ENCODE measurements around the gene REC8. TPM values are rescaled to one million over a fixed set of nuclear protein-coding genes. Genes with fewer than 3 reads are reported as not detected.

Gene REC8
- total and polyA plus RNA-seq, 10 of the 15 experiments (the other 5 are each of a cell fraction or from before 2014, with no cell fraction given) = 4.2 to 76.9 (median 29.1) TPM

DNA sequence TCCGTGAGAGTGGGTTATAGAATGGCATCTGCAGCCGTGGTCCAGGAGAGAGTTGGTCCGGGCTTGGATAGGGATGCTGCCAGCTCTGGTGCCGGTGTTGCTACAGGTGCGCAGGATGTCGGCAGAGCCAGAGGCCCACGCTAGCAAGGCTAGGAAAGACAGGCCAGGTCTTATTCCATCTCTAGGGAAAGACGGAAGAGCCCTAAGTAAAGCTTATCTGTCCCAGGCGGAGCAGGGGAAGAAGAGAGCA, 36.4 kb upstream of the REC8 start:
- H3K4me3 ChIP-seq = peak overlapping the region; percentile 66
- H3K27me3 ChIP-seq (replicated peaks in 1 of 2; ENCODE audit: control insufficient read depth in 2 of 2, insufficient read depth in 2 of 2, low read length in 1 of 2) = no peaks in the 10 kb centered on the region
- ChIA-PET POLR2A (interaction anchor here (0.8 to 11.6 kb wide), 15 partner anchors 9 to 135 kb away, joined by 3 to 276 read pairs (median 6); partner anchors contain the start of genes DCAF11, IPO4, IRF9 and NRL), SMC1A (ENCODE audit: uncharacterized antibody, unreplicated experiment) (interaction anchor here (1.5 to 7.7 kb wide), 6 partner anchors 10 to 107 kb away, joined by 5 to 70 read pairs (median 20); partner anchors contain the start of genes DCAF11, IRF9, NRL and PSME2), RAD21 (ENCODE audit: unreplicated experiment) (interaction anchor here (1.0 to 6.8 kb wide), 13 partner anchors 8 to 110 kb away, joined by 3 to 69 read pairs (median 8); partner anchors contain the start of genes DCAF11, IRF9, MDP1 and NRL), CTCF (interaction anchor here (1.0 to 4.9 kb wide), 7 partner anchors 11 to 171 kb away, joined by 3 to 39 read pairs (median 5); partner anchors contain the start of genes DCAF11, IRF9, NRL and PSME2)
- H2AFZ ChIP-seq (ENCODE audit: control insufficient read depth, low read depth, low read length) = peak overlapping the region; percentile 83
- intact Hi-C loops (cut with micrococcal nuclease; ENCODE audit: unreplicated experiment) = no loop called here
- ATAC-seq (no peak), FAIRE-seq (no peak), DNase-seq (ENCODE audit: low read depth, low spot score) (no peak)
- 1% methylated on average over 9 of the region's 9 CpGs for WGBS (ENCODE audit: insufficient coverage, insufficient replicate concordance, low lambda C conversion rate, missing lambda C conversion rate)
- H3K4me2 ChIP-seq (ENCODE audit: control insufficient read depth, insufficient read depth) = peak overlapping the region; percentile 82
- H3K27ac ChIP-seq (ENCODE audit: control insufficient read depth, insufficient read depth) = peak overlapping the region; percentile 68; the same call in 1 of the 2 replicates
- H4K20me1 ChIP-seq (ENCODE audit: control insufficient read depth, insufficient read depth) = no peaks in the 10 kb centered on the region
- H3K4me1 ChIP-seq (ENCODE audit: control insufficient read depth, insufficient read depth, low read length) = peaks cover 40% of the 10 kb centered on the region
- H3K9me3 ChIP-seq (replicated peaks; ENCODE audit: control insufficient read depth, insufficient read depth, low read length) = no peaks in the 10 kb centered on the region
- in situ Hi-C loops (cut with MboI) = no loop called here
- H3K79me2 ChIP-seq (ENCODE audit: control insufficient read depth, insufficient read depth, low read length) = peaks cover 46% of the 10 kb centered on the region
- BruUV-seq (replicated peaks) = no TSS peak
- peak; percentile 61; the same call in 1 of the 2 replicates for TF ChIP-seq RB1 (IDR thresholded peaks at IDR 0.05; ENCODE audit: borderline replicate concordance)
- peak; percentile 5 to 41; a peak in 1 of 4 replicates for TF ChIP-seq IKZF2 (IDR thresholded peaks at IDR 0.05)
- TF ChIP-seq, protein P1, sequence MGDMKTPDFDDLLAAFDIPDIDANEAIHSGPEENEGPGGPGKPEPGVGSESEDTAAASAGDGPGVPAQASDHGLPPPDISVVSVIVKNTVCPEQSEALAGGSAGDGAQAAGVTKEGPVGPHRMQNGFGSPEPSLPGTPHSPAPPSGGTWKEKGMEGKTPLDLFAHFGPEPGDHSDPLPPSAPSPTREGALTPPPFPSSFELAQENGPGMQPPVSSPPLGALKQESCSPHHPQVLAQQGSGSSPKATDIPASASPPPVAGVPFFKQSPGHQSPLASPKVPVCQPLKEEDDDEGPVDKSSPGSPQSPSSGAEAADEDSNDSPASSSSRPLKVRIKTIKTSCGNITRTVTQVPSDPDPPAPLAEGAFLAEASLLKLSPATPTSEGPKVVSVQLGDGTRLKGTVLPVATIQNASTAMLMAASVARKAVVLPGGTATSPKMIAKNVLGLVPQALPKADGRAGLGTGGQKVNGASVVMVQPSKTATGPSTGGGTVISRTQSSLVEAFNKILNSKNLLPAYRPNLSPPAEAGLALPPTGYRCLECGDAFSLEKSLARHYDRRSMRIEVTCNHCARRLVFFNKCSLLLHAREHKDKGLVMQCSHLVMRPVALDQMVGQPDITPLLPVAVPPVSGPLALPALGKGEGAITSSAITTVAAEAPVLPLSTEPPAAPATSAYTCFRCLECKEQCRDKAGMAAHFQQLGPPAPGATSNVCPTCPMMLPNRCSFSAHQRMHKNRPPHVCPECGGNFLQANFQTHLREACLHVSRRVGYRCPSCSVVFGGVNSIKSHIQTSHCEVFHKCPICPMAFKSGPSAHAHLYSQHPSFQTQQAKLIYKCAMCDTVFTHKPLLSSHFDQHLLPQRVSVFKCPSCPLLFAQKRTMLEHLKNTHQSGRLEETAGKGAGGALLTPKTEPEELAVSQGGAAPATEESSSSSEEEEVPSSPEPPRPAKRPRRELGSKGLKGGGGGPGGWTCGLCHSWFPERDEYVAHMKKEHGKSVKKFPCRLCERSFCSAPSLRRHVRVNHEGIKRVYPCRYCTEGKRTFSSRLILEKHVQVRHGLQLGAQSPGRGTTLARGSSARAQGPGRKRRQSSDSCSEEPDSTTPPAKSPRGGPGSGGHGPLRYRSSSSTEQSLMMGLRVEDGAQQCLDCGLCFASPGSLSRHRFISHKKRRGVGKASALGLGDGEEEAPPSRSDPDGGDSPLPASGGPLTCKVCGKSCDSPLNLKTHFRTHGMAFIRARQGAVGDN (IDR thresholded peaks at IDR 0.05) = 0 out of 2 replicates have a peak, but pooled peaks have one; percentile 17
- TF ChIP-seq, protein P2, sequence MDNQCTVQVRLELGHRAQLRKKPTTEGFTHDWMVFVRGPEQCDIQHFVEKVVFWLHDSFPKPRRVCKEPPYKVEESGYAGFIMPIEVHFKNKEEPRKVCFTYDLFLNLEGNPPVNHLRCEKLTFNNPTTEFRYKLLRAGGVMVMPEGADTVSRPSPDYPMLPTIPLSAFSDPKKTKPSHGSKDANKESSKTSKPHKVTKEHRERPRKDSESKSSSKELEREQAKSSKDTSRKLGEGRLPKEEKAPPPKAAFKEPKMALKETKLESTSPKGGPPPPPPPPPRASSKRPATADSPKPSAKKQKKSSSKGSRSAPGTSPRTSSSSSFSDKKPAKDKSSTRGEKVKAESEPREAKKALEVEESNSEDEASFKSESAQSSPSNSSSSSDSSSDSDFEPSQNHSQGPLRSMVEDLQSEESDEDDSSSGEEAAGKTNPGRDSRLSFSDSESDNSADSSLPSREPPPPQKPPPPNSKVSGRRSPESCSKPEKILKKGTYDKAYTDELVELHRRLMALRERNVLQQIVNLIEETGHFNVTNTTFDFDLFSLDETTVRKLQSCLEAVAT (IDR thresholded peaks at IDR 0.05) = 0 out of 2 replicates have a peak, but pooled peaks have one; percentile 44
- 0 out of 2 replicates have a peak, but pooled peaks have one; percentile 0 for TF ChIP-seq SMAD5 (IDR thresholded peaks at IDR 0.05; ENCODE audit: low read depth)
- TF ChIP-seq SIN3A (IDR thresholded peaks at IDR 0.05; ENCODE audit: low read depth, low read length) = no peak
- no peak for TF ChIP-seq PML (IDR thresholded peaks at IDR 0.05; ENCODE audit: low read length)
- peak overlapping the region; percentile 71 for H3K9ac ChIP-seq (ENCODE audit: control insufficient read depth, insufficient read depth, low read length)
- peaks cover 8 to 12% of the 10 kb centered on the region in 2 experiments; a peak in 3 of 4 replicates for H3K36me3 ChIP-seq (ENCODE audit: control insufficient read depth in 2 of 2, insufficient read depth in 2 of 2, low read length in 1 of 2)
